ENCODE measurements around the gene PCIF1.

- TF ChIP-seq CTCF (IDR thresholded peaks at IDR 0.05; ENCODE audit: extremely low read depth in 1 of 2, insufficient read depth in 1 of 2, low read depth in 1 of 2, low read length in 2 of 2): no peak
- TF ChIP-seq MAX (IDR thresholded peaks at IDR 0.05; ENCODE audit: insufficient read depth, insufficient read length): no peak
- TF ChIP-seq JUN (IDR thresholded peaks at IDR 0.05; ENCODE audit: borderline replicate concordance, insufficient read depth, insufficient read length, low read depth): no peak
- no peak for TF ChIP-seq POLR2A (IDR thresholded peaks at IDR 0.05; ENCODE audit: low read depth, low read length)
- TF ChIP-seq FOS (IDR thresholded peaks at IDR 0.05; ENCODE audit: borderline replicate concordance, insufficient read depth, low read length): no peak
- no peak for TF ChIP-seq POLR2AphosphoS5 (IDR thresholded peaks at IDR 0.05; ENCODE audit: insufficient read depth, low read depth, low read length)
- TF ChIP-seq EZH2 (IDR thresholded peaks at IDR 0.05; ENCODE audit: borderline replicate concordance, low read depth, low read length, severe bottlenecking): no peak
- TF ChIP-seq MYC (IDR thresholded peaks at IDR 0.05; ENCODE audit: low read depth, low read length): no peak
- no peak for TF ChIP-seq GATA2 (IDR thresholded peaks at IDR 0.05; ENCODE audit: insufficient read depth, insufficient read length, low read depth, low read length)
Measured at GRCh38 chr20:45924391-45925261, 9.9 kb upstream of the PCIF1 start.
